ENCODE data around the gene UNC13B.

GRCh38 chr9:35287987-35288632, 126.3 kb downstream of the UNC13B start:
- no peak for TF ChIP-seq CTCF (IDR thresholded peaks at IDR 0.05)
- no peak for TF ChIP-seq POLR2A (IDR thresholded peaks at IDR 0.05)
